NCI-H187 (cell line): ENCODE measurements around the gene GATAD2A.
"Not testable (repeated sequence)": the region's sequence is repeated elsewhere in the genome, so short reads cannot be mapped to it uniquely, and the experiment has no call there.

ENCODE experiments used
- DNase-seq, 2 experiments: peaks; one replicate each; lab custom pipeline; 2025; lab: John Stamatoyannopoulos, UW

The GATAD2A gene

DNA sequence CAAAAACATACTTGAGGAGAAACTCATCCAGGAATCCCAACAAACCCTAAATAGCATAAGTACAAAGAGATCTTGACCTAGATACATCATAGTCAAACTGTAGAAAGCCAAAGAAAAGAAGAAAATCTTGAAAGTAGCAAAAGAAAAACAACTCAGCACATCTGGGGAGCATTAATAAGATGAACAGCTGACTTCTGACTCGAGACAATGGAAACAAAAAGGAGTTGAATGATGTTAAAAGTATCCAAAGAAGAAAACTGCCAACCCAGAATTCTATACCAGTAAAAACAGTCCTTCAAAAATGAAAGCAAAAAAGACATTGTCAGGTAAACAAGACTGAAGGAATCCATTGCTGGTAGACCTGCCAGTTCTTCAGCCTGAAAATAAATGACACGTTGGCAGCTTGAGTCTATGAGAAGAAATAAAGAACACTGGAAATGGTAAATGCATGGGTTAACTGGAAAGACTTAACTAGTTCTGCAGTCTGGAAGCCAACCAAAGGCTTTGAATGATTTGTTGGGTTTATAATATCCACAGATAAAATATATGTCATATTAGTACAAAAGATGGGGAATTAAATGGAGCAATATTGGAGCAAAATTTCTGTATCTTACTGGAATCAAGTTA, 63.1 kb downstream of the GATAD2A start:
- DNase-seq = no peak

- DNase-seq = no peak
These were observed 65.1 kb downstream of the GATAD2A start for GRCh38 chr19:19470579-19470978.

DNA sequence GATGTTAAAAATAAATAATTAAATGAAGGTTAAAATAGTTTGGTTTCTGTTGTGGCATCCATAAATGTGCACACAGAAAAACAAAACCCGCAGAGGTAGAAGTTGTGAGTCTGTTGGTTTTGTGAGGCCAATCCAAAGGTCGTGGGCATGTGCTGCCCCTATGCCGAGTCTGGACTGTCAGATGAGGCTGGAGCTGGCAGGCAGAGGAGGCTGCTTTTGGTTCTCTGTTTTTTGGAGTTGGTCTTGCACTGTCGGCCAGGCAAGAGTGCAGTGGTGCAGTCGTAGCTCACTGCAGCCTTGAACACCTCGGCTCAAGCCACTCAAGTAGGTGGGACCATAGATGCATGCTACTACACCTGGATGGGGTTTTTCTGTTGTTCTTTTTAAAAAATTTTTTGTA, 66.2 kb downstream of the GATAD2A start:
- DNase-seq = no peak

- DNase-seq = not testable (repeated sequence)
These were observed 66.6 kb downstream of the GATAD2A start for GRCh38 chr19:19472106-19472505.

GRCh38 chr19:19475015-19475765, 69.7 kb downstream of the GATAD2A start:
- DNase-seq = no peak

GRCh38 chr19:19475849-19476828, 70.7 kb downstream of the GATAD2A start:
- DNase-seq = no peak

GRCh38 chr19:19477705-19478383, 72.4 kb downstream of the GATAD2A start:
- DNase-seq = no peak

DNA sequence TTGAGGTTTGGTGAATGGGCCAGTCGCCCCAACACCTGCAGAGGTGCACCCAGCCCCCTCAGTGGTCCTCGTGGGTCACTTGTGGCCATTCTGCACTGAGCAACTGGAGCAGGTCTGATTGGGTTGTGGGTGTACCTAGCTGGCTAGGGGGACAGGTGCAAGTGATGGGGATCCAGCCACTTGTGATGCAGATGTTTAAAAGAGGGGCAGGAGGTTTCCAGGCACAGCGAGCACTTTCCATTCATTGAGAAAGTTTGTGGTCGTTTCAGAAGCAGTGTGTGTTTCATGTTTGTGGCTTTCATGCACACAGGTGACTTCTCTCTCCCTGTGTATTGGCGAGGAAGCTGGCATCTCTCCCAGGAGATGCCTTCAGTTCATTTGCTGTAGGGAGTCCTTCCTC, 75.2 kb downstream of the GATAD2A start:
- no peak for DNase-seq

- no peak for DNase-seq
These were observed 77.5 kb downstream of the GATAD2A start for GRCh38 chr19:19482809-19483596.

- DNase-seq = no peak
These were observed 79.9 kb downstream of the GATAD2A start for GRCh38 chr19:19485161-19485997.

- DNase-seq = no peak
These were observed 80.5 kb downstream of the GATAD2A start for GRCh38 chr19:19485998-19486290.

GRCh38 chr19:19486343-19487076, 81.0 kb downstream of the GATAD2A start:
- DNase-seq = no peak

- no peak for DNase-seq
These were observed 81.8 kb downstream of the GATAD2A start for GRCh38 chr19:19487077-19487949.

GRCh38 chr19:19487950-19488874, 82.7 kb downstream of the GATAD2A start:
- no peak for DNase-seq

- DNase-seq = no peak
These were observed 83.6 kb downstream of the GATAD2A start for GRCh38 chr19:19488875-19489690.

- DNase-seq = no peak
These were observed 84.3 kb downstream of the GATAD2A start for GRCh38 chr19:19489804-19490204.
